IMR-90 (cell line): ENCODE measurements around the gene ALKBH5. TPM values are rescaled to one million over a fixed set of nuclear protein-coding genes. Genes with fewer than 3 reads are reported as not detected.

Experiments used
- ATAC-seq: fragments of 200-7000 bp; cut with Tn5 transposase; 2 replicates; pipeline ENCODE4 v1.9.1; 2020; ENCODE audit warnings: low read depth, mild to moderate bottlenecking, moderate library complexity
- BruUV-seq: library from RNA; stranded (reverse); fragments of 400-500 nt; replicated peaks from 2 replicates; lab custom pipeline; 2021; lab: Mats Ljungman, UMichigan
- CTCF ChIA-PET: fragments of 300-600 bp; formaldehyde crosslinking; extraction: SDS; loops from one replicate; lab custom pipeline; 2021; ENCODE audit warnings: antibody characterized with exemption; lab: Yijun Ruan, JAX
- POLR2A ChIA-PET: fragments of 300-600 bp; sonication (Branson Sonifier 250); formaldehyde crosslinking; loops from one replicate; lab custom pipeline; 2022; ENCODE audit warnings: antibody characterized with exemption; ENCODE audit not compliant: unreplicated experiment; lab: Charles Lee
- DNase-seq: peaks from one replicate; pipeline ENCODE4 v3.0.0; 2013
- H2AFZ ChIP-seq: replicated peaks from 2 replicates; pipeline ENCODE3; 2013; ENCODE audit warnings: low read length, mild to moderate bottlenecking; ENCODE audit not compliant: poor library complexity
- H2AK5ac ChIP-seq: 2 replicates; pipeline ENCODE4 v1.6.1; 2013; ENCODE audit warnings: low read depth, low read length, inconsistent platforms
- H2AK9ac ChIP-seq: replicated peaks from 2 replicates; pipeline ENCODE3; 2013; ENCODE audit warnings: mild to moderate bottlenecking, low read depth, low read length, moderate library complexity; ENCODE audit not compliant: poor library complexity
- H2BK120ac ChIP-seq: 2 replicates; pipeline ENCODE4 v1.6.1; 2013; ENCODE audit warnings: low read depth, low read length, inconsistent platforms
- H2BK15ac ChIP-seq: 3 replicates; pipeline ENCODE4 v1.6.1; 2013; ENCODE audit warnings: low read depth, low read length, inconsistent platforms
- H2BK20ac ChIP-seq: 2 replicates; pipeline ENCODE4 v1.6.1; 2013; ENCODE audit warnings: low read depth, mild to moderate bottlenecking, inconsistent platforms, low read length, moderate library complexity
- H2BK5ac ChIP-seq: 2 replicates; pipeline ENCODE4 v1.6.1; 2013; ENCODE audit warnings: mild to moderate bottlenecking, low read depth, low read length, inconsistent platforms; ENCODE audit not compliant: poor library complexity, severe bottlenecking
- H3K14ac ChIP-seq: replicated peaks from 2 replicates; pipeline ENCODE4 v1.6.1; 2013; ENCODE audit warnings: low read depth, low read length, inconsistent platforms
- H3K18ac ChIP-seq: 2 replicates; pipeline ENCODE4 v1.6.1; 2013; ENCODE audit warnings: low read depth, low read length, control low read depth
- H3K23ac ChIP-seq: 2 replicates; pipeline ENCODE4 v1.6.1; 2013; ENCODE audit warnings: low read depth, low read length, inconsistent platforms
- H3K27ac ChIP-seq: 2 replicates; pipeline ENCODE4 v1.5.1; 2013; ENCODE audit warnings: mild to moderate bottlenecking, control low read depth, low read length; ENCODE audit not compliant: insufficient read depth
- H3K27me3 ChIP-seq: 2 replicates; pipeline ENCODE4 v1.6.1; 2013; ENCODE audit warnings: low read length; ENCODE audit not compliant: control insufficient read depth, insufficient read depth
- H3K36me3 ChIP-seq: 2 replicates; pipeline ENCODE4 v1.6.1; 2013; ENCODE audit warnings: low read length, mixed read lengths; ENCODE audit not compliant: control insufficient read depth, insufficient read depth
- H3K4ac ChIP-seq: 2 replicates; pipeline ENCODE4 v1.6.1; 2013; ENCODE audit warnings: low read depth, low read length, inconsistent platforms
- H3K4me1 ChIP-seq: 2 replicates; pipeline ENCODE4 v1.6.1; 2013; ENCODE audit warnings: low read length, mixed read lengths; ENCODE audit not compliant: control insufficient read depth, insufficient read depth
- H3K4me2 ChIP-seq: 2 replicates; pipeline ENCODE4 v1.6.1; 2013; ENCODE audit warnings: low read depth, mild to moderate bottlenecking, control low read depth, low read length, moderate library complexity
- H3K4me3 ChIP-seq: 2 replicates; pipeline ENCODE4 v1.5.1; 2013; ENCODE audit warnings: low read depth, mild to moderate bottlenecking, control low read depth, low read length, moderate library complexity; ENCODE audit not compliant: insufficient read depth
- H3K56ac ChIP-seq: 2 replicates; pipeline ENCODE4 v1.6.1; 2013; ENCODE audit warnings: low read length, inconsistent platforms; ENCODE audit not compliant: insufficient read depth; ENCODE audit errors: extremely low read depth
- H3K79me1 ChIP-seq, 2 experiments: 2 replicates each; pipeline ENCODE4 v1.6.1; 2013; ENCODE audit warnings: low read length in 2 of 2, inconsistent platforms in 1 of 2, low read depth in 1 of 2
- H3K9ac ChIP-seq: 2 replicates; pipeline ENCODE4 v1.6.1; 2013; ENCODE audit warnings: low read depth, low read length, control low read depth
- H3K9me1 ChIP-seq: 2 replicates; pipeline ENCODE4 v1.6.1; 2013; ENCODE audit warnings: low read length, inconsistent platforms; ENCODE audit not compliant: insufficient read depth
- H3K9me3 ChIP-seq: 2 replicates; pipeline ENCODE4 v1.6.1; 2013; ENCODE audit warnings: low read length; ENCODE audit not compliant: control insufficient read depth, insufficient read depth
- H4K20me1 ChIP-seq: 2 replicates; pipeline ENCODE4 v1.6.1; 2013; ENCODE audit warnings: low read length, inconsistent platforms; ENCODE audit not compliant: insufficient read depth
- H4K5ac ChIP-seq: 2 replicates; pipeline ENCODE4 v1.6.1; 2013; ENCODE audit warnings: mild to moderate bottlenecking, low read depth, low read length, control low read depth
- H4K8ac ChIP-seq, 2 experiments: 2 replicates each; pipeline ENCODE4 v1.6.1; 2013; ENCODE audit warnings: low read depth in 2 of 2, low read length in 2 of 2, control low read depth in 1 of 2, inconsistent platforms in 1 of 2
- H4K91ac ChIP-seq: 2 replicates; pipeline ENCODE4 v1.6.1; 2013; ENCODE audit warnings: low read depth, low read length, inconsistent platforms; ENCODE audit not compliant: insufficient read depth
- CEBPB ChIP-seq: IDR thresholded peaks from 2 replicates; pipeline ENCODE4 v1.6.1; 2012; ENCODE audit warnings: low read depth, low read length, improper control_type of control experiment
- MAZ ChIP-seq: IDR thresholded peaks from 2 replicates; pipeline ENCODE4 v1.6.1; 2012; ENCODE audit warnings: low read depth, mild to moderate bottlenecking, low read length, improper control_type of control experiment, moderate library complexity, borderline replicate concordance
- WGBS, 2 experiments: methylation state at CpG; one replicate each; pipeline versions ENCODE4 v1.1.5 to v1.1.7; 2013; ENCODE audit warnings: missing lambda C conversion rate in 2 of 2; ENCODE audit not compliant: insufficient read length in 1 of 2; ENCODE audit errors: extremely low coverage in 2 of 2; 5-methylcytosine and 5-hydroxymethylcytosine counted together
- dilution Hi-C: fragments of 300-500 bp; cut with HindIII; formaldehyde crosslinking; loops from one replicate; pipeline ENCODE4 v1.14.3; 2018; ENCODE audit warnings: low sequenced_read_pairs; ENCODE audit not compliant: unreplicated experiment
- in situ Hi-C: fragments of 300-500 bp; cut with MboI; formaldehyde crosslinking; loops from 3 replicates; pipeline ENCODE4 v1.14.3; 2019; ENCODE audit warnings: low sequenced_read_pairs, inconsistent platforms, mixed read lengths
- intact Hi-C: fragments of 100-400 bp; cut with micrococcal nuclease; formaldehyde crosslinking; loops from 2 replicates; pipeline ENCODE4 v1.10.0; 2022
- polyA plus RNA-seq, 3 experiments: library from polyadenylated mRNA; depleted of rRNA; stranded (reverse); fragments of >200 nt; gene quantifications; 2 replicates each; pipeline ENCODE4 v1.2.3, GENCODE V29; 2012; ENCODE audit warnings: low replicate concordance in 1 of 3
- total RNA-seq: library from RNA; depleted of rRNA; stranded (reverse); fragments of >200 nt; gene quantifications from 2 replicates; pipeline ENCODE4 v1.2.3, GENCODE V29; 2012

ALKBH5 gene
- total and polyA plus RNA-seq, 2 of the 4 experiments (the other 2 are of a cell fraction): 57.6 to 79.6 TPM

DNA sequence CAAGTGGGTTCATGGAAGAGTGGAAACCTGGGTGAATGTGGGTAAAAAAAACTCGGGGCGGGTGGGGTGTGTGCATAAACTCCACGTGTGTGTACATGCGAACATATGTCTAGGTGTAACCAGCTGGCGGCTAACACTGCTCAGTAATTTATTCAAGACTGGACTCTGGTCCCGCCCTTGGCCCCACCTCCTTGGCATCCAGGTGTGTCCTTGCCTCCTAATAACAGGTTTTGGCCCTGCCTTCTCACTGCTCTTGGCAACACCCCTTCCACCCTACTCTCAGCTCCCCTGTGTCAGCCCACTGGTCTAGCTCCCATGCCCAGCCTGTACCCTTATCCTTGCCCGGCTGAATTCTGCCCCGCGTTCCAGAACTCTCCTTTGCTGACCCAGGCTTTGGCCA lies 66.6 kb downstream of the ALKBH5 start:
- H2BK20ac ChIP-seq: no peak overlapping the region
- CTCF ChIA-PET: no interaction called here
- no peak overlapping the region for H2BK15ac ChIP-seq
- H3K27ac ChIP-seq: no peak overlapping the region
- H3K79me1 ChIP-seq: peaks cover 0 to 44% of the 10 kb centered on the region in 2 experiments
- no TSS peak for BruUV-seq
- H3K9me3 ChIP-seq: no peaks in the 10 kb centered on the region
- no peak overlapping the region for H3K23ac ChIP-seq
- H3K4ac ChIP-seq: no peak overlapping the region
- POLR2A ChIA-PET: no interaction called here
- peaks cover 89% of the 10 kb centered on the region for H3K36me3 ChIP-seq
- no peak overlapping the region for H3K18ac ChIP-seq
- TF ChIP-seq MAZ (no peak), CEBPB (no peak)
- intact Hi-C loops: no loop called here
- no peak overlapping the region for H2AFZ ChIP-seq
- no peak overlapping the region for H2BK5ac ChIP-seq
- no peak overlapping the region for H3K56ac ChIP-seq
- H2AK9ac ChIP-seq: no peak overlapping the region
- no peak overlapping the region for H4K8ac ChIP-seq
- no peak for DNase-seq
- H3K4me3 ChIP-seq: no peak overlapping the region
- WGBS, 2 experiments: 88% methylated on average over 6 of the region's 9 CpGs; no CpG with 5 or more reads in 1 of the 2 experiments
- no peak for ATAC-seq
- H3K9ac ChIP-seq: no peak overlapping the region
- H3K4me2 ChIP-seq: no peak overlapping the region
- H2BK120ac ChIP-seq: no peak overlapping the region
- no peaks in the 10 kb centered on the region for H3K4me1 ChIP-seq
- H2AK5ac ChIP-seq: no peak overlapping the region
- no peaks in the 10 kb centered on the region; the same call in 1 of the 2 replicates for H3K9me1 ChIP-seq
- H3K27me3 ChIP-seq: no peaks in the 10 kb centered on the region
- dilution Hi-C loops: no loop called here
- in situ Hi-C loops: no loop called here
- no peak overlapping the region for H4K91ac ChIP-seq
- no peak overlapping the region for H3K14ac ChIP-seq
- peaks cover 31% of the 10 kb centered on the region for H4K20me1 ChIP-seq
- H4K5ac ChIP-seq: no peak overlapping the region
